ENCODE data around the gene MALT1.

DNA sequence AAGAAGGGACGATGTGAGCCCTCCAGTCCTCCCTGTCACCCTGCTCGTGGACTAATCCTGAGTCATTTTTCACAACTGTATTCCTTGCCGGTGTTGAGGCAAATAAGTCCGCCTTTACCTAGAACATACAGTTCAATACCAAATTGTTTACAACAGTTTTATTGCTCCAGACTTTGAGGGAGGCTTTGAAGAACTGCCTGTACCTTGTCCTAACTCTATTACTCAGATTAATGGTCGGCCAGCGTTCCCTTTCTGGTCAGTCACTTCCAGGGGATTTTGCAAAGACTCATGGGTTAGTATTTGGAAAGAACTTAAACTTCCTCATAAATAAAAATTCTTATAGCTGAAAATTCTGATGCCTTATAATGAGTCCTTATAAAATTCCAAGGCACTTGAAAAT, 108.3 kb downstream of the MALT1 start:
- TF ChIP-seq, protein P1, sequence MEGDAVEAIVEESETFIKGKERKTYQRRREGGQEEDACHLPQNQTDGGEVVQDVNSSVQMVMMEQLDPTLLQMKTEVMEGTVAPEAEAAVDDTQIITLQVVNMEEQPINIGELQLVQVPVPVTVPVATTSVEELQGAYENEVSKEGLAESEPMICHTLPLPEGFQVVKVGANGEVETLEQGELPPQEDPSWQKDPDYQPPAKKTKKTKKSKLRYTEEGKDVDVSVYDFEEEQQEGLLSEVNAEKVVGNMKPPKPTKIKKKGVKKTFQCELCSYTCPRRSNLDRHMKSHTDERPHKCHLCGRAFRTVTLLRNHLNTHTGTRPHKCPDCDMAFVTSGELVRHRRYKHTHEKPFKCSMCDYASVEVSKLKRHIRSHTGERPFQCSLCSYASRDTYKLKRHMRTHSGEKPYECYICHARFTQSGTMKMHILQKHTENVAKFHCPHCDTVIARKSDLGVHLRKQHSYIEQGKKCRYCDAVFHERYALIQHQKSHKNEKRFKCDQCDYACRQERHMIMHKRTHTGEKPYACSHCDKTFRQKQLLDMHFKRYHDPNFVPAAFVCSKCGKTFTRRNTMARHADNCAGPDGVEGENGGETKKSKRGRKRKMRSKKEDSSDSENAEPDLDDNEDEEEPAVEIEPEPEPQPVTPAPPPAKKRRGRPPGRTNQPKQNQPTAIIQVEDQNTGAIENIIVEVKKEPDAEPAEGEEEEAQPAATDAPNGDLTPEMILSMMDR (IDR thresholded peaks at IDR 0.05) = no peak
- TF ChIP-seq POLR2A (IDR thresholded peaks at IDR 0.05) = no peak
